GM12878 (cell line): ENCODE results near the gene LCLAT1.

ENCODE experiments used
- CTCF ChIP-seq, 3 experiments: IDR thresholded peaks in 2 of 3; conservative IDR thresholded peaks in 1 of 3; 2 replicates each; pipeline ENCODE4 v1.5.1; 2011; ENCODE audit warnings: low read depth in 3 of 3, low read length in 3 of 3, mild to moderate bottlenecking in 3 of 3, control low read depth in 2 of 3, moderate library complexity in 2 of 3, inconsistent platforms in 1 of 3, mixed read lengths in 1 of 3; ENCODE audit not compliant: control insufficient read depth in 2 of 3, insufficient read depth in 1 of 3; ENCODE audit errors: extremely low read depth in 1 of 3
- FOS ChIP-seq: IDR thresholded peaks from 3 replicates; pipeline ENCODE4 v1.6.1; 2011; ENCODE audit warnings: borderline replicate concordance; ENCODE audit not compliant: insufficient read length; ENCODE audit errors: extremely low read depth
- TARDBP ChIP-seq: IDR thresholded peaks from 2 replicates; pipeline ENCODE4 v1.6.1; 2016; ENCODE audit warnings: borderline replicate concordance

DNA sequence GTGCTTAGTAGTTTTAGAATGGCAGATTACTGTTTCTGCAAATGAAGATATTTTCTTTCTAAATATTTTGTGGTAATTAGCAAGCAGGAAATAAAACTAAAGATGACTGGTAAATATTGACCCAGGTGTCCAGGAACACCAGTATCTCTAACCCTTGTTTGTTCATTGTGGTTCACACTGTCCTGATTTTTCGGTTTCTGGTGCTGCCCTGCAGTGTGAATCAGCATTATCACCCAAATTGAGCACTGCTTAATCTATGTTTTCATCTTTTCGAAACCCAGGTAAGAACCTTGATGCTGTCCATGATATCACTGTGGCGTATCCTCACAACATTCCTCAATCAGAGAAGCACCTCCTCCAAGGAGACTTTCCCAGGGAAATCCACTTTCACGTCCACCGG is 192.8 kb downstream of the LCLAT1 start:
- TF ChIP-seq CTCF (IDR thresholded peaks at IDR 0.05 in 2 of 3, conservative IDR thresholded peaks at IDR 0.05 in 1 of 3; ENCODE audit: control insufficient read depth in 2 of 3, extremely low read depth in 1 of 3, insufficient read depth in 1 of 3, low read depth in 3 of 3, low read length in 3 of 3): no peak
- no peak for TF ChIP-seq TARDBP
- no peak for TF ChIP-seq FOS
